DOHH2 (cell line): ENCODE measurements around the gene SEPHS1.

Experiments used
- CTCF ChIP-seq: fragments of 200-600 bp; sonication (generic); IDR thresholded peaks from one replicate; pipeline ENCODE4 v1.5.1; 2014; ENCODE audit warnings: antibody characterized with exemption, mild to moderate bottlenecking, low read depth, low read length; ENCODE audit not compliant: poor library complexity, severe bottlenecking
- EZH2phosphoT487 ChIP-seq: fragments of 200-600 bp; sonication (generic); IDR thresholded peaks from 2 replicates; pipeline ENCODE4 v1.6.1; 2017; ENCODE audit warnings: borderline replicate concordance, mild to moderate bottlenecking, antibody characterized with exemption, low read length, moderate library complexity, mixed read lengths

DNA sequence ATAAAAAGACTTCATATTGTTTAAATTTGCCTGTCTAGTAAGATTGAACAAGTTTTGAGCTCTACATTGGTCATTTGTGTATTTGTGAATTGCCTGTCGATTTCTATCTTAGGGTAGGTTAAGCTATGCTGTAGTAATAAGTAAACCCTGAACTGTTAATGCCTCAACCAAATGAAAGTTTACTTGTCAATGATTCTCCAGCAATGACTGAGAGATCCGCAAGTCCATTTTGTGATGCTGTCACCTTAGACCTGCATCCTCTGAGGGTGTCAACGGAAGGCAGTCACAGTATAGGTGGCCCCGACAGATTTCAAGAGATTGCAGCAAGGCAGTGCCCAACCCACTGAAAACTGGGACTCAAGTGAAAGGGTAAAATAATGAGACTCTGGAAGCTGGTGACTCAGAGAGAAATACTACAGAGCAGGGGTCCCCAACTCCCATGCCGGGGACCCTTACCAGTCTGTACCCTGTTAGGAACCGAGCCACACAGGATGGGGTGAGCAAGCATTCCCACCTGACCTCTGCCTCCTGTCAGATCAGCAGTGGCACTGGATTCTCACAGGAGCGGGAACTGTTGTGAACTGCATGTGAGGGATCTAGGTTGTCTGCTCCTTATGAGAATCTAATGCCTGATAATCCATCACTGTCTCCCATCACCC lies 37.4 kb downstream of the SEPHS1 start:
- TF ChIP-seq CTCF: no peak
- TF ChIP-seq EZH2phosphoT487: no peak
